ENCODE results near the gene LILRB1.
"Not testable (repeated sequence)": the region's sequence is repeated elsewhere in the genome, so short reads cannot be mapped to it uniquely, and the experiment has no call there.

Gene LILRB1

DNA sequence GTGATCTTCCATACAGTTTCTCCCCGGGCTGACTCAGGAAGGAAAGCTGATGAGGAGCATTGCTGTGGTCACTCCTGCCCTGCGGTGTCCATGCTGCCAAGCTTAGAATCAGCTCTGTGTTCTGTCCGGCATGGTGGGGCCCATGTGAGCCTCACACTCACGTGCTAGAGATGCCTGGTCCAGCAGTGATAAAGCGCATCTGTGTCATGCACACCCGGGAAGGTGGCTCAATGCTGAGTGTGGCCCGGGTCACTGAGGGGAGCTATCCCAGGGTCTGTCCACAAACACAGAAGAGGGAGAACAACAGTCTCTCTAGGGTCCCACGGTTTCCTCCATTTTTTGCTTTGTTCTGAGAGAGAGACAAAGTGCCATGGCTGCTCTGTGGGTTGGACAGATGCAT, 3.5 kb upstream of the LILRB1 start:
- DNase-seq, result no peak

DNA sequence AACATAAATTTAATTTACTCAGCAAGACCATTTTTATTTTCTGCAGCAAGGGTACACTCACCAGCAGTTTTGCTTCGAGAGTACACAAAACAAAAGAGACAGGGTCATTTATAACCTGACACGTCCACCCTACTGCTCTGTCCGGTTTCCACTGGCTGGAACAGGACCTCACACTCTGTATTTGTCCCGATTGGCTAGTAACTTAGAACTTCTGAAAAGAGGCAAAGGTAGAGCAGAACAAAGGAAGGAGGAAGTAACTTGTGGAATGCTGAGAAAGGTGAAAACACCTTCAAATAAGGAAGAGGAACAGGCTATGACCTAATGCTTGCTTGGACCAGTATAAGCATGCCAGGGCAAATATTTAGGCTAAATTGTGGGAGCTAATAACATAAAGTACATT, 2.4 kb upstream of the LILRB1 start:
- DNase-seq, result not testable (repeated sequence)

DNA sequence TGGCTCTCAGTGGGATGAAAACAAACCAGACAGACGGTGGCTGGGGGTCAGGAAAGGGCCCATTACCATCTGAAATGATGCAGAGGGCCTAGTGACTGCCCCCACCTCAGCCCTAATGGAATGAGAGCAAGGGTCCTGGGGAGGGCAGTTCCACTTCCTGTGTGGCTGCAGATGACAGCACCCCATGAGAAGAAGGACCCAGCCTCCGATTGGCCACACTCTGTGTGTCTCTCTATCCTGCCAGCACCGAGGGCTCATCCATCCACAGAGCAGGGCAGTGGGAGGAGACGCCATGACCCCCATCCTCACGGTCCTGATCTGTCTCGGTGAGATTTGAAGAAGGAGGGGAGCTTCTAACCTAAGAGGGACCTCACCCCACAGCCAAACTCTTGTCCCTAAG, 498 bp downstream of the LILRB1 start:
- DNase-seq, result no peak

DNA sequence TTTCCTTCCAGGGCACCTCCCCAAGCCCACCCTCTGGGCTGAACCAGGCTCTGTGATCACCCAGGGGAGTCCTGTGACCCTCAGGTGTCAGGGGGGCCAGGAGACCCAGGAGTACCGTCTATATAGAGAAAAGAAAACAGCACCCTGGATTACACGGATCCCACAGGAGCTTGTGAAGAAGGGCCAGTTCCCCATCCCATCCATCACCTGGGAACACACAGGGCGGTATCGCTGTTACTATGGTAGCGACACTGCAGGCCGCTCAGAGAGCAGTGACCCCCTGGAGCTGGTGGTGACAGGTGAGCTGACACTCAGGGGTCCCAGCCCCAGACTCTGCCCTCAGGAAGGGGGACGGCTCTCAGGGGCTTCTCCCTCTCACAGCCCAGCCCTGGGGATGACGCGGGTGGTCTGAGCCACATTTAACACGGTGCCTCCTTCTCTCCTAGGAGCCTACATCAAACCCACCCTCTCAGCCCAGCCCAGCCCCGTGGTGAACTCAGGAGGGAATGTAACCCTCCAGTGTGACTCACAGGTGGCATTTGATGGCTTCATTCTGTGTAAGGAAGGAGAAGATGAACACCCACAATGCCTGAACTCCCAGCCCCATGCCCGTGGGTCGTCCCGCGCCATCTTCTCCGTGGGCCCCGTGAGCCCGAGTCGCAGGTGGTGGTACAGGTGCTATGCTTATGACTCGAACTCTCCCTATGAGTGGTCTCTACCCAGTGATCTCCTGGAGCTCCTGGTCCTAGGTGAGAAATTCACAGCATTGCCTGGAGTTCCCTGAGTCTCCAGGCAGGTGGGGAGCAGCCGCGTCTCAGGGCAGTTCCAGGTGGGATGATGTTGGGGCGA, 1.4 kb downstream of the LILRB1 start:
- not testable (repeated sequence) for DNase-seq

DNA sequence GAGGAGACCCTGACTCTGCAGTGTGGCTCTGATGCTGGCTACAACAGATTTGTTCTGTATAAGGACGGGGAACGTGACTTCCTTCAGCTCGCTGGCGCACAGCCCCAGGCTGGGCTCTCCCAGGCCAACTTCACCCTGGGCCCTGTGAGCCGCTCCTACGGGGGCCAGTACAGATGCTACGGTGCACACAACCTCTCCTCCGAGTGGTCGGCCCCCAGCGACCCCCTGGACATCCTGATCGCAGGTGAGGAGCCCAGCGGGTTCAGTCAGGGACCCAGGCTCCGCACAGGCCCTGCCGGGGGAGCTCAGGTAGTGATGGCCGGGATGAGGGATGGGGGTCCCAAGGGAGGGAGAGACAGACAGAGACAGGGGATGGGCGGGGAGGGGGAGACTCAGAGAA, 2.2 kb downstream of the LILRB1 start:
- DNase-seq, result not testable (repeated sequence)

DNA sequence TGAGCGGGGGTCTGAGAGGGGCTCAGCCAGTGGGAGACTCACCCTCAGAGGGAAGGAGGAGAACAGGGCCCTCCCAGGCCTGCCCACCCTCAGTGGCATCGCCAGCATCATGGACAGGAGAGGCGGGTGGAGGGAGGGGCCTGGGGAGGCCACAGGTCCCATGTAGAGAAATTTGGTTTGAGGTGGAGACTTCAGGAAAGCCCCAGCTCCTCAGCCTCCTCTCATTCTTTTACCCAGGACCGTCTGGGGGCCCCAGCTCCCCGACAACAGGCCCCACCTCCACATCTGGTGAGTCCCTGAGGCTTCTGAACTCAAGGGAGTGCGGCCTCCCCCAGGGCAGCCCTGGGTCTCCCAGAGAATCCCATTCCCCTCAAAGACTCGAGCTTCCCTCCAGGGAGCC, 3.1 kb downstream of the LILRB1 start:
- DNase-seq, result no peak

DNA sequence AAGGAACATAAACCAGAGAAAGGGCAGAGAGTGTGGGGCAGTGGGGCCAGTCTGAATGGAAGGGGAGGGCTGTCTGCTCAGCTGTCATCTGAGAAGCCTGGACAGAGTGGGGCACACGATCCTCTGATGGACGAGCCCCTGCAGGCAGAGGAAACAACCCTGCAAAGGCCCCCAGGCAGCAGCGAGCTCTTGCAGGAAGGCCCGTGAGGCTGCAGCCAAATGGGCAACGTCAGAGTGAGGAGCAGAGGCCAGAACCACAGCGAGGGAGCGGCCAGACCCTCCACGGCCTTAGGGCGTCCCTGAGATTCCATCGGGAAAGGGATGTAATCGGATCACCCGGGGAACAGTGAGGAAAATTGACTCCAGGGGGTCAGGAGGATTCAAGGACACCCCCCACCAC, 5.8 kb downstream of the LILRB1 start:
- DNase-seq, result not testable (repeated sequence)

DNA sequence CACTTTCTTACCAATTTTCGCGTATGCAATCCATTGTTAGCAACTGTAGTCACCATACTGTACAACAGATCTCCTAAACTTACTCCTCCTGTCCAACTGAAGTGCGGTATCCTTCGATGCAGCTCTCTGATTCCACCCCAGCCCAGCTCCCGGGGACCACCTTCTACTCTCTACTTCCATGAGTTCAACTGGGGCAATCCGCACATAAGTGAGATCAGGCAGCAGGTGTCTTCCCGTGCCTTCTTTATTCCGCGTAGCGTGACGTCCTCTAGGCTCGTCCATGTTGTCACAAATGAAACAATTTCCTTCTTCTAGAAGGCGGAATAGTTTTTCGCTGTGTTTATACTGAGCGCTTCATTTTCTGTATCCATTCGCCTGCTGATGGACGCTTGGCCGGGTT, 8.4 kb downstream of the LILRB1 start:
- no peak for DNase-seq

DNA sequence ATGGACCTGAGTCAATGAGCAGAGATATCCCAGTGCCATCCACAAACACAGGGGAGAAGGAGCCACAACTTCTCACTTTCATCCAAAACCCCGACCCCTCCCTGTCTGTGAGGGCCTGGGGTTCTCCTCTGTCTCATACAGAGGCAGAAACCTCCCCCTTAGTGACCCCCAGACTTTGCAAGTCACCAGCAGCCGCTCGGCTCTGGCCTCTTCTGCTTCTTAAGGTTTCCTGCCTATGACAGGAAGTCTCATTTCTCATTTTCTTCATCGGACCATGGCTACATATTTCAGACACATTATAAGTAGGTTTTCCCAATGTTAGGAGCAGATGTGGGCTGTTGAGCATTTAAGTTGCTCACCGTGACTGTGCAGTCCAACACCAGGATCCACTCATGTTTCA, 12.7 kb downstream of the LILRB1 start:
- not testable (repeated sequence) for DNase-seq

DNA sequence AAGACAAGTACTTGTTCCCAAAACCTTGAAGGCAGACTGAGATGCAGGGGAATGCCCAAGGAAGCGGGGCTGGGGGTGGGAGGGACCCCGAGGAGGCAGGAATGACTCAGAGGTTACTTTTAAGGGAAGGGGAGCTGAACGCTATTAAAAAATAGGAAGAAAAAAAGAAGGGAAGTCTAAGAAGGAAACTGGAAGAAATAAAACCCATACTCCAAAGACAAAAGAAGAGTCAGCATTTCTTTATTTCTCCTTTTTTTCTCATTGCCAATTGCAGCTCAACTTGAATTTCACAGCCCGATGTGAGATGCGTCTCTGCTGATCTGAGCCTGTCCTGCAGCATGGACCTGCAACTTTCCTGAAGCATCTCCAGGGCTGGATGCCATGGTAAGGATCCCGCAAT, 13.3 kb downstream of the LILRB1 start:
- not testable (repeated sequence) for DNase-seq

DNA sequence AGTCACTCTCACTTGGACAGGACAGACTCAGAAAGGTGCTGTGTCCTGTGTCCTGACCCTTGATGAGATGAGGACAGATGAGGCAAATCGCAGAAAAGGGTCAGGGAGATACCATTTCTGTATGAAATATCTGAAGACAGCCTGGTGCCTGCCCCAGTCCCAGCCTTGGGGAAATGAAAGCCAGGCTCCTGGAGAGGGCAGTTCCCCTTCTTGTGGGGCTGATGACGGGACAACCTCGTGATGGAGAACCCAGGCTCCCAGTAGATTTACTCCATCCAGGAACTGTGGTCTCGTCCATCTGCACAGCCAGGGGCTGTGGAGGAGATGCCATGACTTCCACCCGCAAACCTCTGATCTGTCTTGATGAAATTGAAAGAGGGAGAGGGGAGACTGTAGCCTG, 13.8 kb downstream of the LILRB1 start:
- no peak for DNase-seq

DNA sequence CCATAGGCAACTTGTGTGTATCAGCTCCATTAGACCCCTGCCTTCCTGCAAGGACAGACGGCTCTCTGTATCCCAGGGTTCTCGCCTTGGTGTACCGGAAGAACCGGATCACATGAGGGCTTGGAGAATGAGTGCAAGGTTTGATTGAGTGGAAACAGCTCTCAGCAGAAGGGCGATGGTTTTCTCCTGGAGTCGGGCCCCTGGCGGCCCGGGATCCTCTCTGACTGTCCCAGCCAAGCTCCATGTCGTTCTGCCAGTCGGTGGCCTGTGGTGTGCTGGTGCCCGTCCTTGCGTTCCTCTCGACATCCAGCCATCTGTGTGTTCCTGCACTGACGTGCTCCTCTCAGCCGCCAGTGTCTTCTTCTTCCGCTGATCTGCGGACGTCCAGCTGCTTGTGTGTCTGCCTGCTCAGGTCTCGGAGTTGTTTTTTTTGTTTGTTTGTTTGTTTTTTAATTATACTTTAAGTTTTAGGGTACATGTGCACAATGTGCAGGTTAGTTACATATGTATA, 16.1 kb downstream of the LILRB1 start:
- DNase-seq, result no peak

DNA sequence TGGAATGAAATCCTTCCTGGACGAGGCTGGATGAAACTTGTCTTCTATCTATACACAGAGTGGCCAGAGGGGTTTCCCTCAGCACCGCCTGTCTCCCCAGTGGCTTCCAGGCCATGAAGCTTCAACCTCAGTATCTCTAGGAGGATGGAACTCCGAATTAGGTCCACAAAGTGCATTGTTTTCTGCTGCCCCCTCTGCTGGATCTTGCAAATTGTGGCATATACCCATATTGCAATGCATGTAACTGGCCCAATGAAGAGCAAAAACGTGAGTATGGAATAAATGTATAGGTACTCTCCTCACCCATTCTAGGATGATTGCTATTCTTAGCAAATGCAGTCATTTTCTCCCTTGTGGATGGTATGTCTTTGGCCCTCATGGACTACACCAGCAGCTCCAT, 17.8 kb downstream of the LILRB1 start:
- no peak for DNase-seq

DNA sequence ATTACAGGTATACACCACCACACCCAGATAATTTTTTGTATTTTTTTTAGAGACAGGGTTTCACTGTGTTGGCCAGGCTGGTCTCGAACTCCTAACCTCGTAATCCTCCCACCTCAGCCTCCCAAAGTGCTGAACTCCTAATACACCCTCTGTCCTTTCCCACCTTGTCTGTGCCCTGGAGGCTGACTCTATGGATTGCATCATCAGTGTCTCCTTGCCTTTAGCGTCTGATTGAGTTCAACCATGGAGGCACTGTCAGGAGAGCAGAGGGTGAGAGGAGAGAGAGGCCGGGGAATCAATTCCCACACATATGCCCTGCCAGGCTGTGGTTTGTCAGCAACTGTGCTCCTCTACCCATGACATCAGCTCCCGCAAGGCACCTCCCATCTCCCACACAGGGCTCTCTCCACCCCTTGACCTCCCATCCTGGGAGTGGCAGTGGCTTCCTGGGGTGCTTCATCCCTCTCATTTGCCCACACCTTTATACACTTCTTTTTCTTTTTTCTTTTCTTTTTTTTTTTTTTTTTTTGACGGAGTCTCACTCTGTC, 19.9 kb downstream of the LILRB1 start:
- DNase-seq, result no peak

DNA sequence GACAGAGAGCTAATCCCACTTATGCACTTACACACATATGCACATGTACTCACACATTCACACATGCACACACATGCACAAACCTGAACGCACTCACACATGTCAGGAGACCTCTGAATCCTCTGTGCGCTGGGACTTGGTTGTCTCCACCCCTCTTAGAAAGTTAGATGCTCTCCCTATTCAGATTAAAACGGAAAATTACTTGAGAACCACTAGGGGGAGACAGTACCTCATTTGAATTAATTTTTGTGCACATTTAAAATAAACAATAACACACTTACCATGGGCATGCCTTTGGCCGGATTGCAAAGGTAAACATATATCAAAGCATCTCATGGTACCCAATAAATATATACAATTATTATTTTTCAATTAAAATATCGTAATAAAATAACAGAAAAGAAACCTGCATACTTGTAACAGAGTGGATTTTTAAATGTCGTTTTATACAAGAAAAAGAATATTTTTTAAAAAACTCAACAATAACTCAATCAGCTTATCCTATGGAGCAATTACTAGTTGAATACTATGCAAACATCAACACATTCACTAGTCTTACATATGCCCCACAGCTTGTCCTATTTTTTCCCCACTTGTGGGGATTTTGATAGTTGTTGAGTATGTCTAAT, 23.0 kb downstream of the LILRB1 start:
- DNase-seq, result peak; percentile 25

DNA sequence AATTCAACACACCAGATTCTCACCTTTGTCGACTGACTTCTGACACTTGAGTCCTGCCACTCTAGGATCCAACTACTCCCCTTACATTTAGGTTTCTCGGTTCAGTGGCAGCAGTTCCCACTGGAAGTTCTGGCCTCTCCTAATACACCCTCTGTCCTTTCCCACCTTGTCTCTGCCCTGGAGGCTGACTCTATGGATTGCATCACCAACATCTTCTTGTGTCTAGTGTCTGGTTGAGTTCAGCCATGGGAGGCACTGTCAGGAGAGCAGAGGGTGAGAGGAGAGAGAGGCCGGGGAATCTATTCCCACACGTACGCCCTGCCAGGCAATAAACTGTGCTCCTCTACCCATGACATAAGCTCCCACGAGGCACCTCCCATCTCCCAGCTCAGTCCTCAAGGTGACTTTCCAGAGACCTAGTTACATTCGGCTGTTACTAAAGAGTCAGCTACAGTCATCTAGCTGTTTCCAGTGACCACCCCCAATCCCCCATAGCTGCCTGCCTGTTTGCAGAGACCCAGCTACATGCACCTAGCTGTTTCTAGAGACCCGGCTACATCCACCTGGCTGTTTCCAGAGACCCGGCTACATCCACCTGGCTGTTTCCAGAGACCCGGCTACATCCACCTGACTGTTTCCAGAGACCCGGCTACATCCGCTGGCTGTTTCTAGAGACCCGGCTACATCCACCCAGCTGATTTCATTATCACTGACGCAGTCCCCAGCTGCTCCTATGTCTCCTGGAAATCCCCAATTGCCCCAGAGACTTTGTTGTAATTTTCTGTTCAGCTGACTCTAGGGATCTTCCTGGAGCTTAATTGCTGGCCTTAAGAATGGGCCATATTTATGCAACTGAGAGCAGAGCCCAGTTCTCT, 24.4 kb downstream of the LILRB1 start:
- DNase-seq, result no peak

DNA sequence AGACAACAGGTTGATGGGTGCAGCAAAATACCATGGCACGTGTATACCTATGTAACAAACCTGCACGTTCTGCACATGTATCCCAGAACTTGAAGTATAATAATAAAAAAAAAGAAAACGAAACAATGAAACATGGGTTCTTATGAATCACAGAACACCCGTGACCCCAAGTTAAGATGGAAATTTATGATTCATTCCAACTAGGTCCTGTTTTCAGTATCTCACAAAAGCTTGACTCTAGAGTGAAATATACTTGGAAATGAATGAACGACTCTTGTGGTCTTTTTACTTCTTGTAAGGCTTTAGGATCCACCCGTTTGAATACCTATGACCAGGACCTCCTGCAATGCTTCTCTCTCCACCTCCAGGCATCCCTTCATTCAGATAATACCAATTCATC, 29.0 kb downstream of the LILRB1 start:
- no peak for DNase-seq

DNA sequence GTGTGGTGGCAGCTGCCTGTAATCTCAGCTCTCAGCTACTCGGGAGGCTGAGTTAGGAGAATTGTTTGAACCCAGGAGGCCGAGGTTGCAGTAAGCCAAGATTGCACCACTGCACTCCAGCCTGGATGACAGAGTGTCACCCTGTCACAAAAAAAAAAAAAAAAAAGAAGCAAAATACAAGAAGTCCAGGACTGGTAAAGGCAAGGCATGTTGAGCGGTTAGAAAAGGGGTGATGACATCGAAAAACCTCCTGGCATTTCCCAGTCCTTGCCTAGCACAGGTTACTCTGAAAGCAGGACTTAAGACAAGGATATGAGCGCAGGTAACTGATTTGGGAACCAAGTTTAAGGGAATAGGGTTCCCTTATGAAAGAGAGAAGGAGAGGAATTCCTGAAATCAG, 30.0 kb downstream of the LILRB1 start:
- no peak for DNase-seq

DNA sequence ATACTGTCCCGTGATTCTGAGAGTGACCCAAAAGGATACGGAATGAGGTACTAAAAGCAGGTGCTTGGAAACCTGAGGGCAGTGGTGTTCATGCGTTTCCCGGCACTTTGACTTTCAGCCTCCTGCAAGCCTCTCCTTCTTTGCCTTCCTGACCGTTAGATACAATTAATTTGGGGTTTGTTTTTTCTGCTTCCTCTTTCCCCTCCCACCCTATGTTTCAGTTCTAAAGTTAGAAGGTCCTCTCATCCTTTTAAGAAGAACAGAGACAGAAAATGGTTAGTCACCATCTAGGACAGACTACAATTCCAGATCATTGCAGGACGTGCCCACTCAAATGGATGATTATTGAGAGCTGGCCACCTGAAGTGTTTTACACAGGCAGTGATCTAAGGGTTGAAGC, 30.7 kb downstream of the LILRB1 start:
- DNase-seq, result no peak

DNA sequence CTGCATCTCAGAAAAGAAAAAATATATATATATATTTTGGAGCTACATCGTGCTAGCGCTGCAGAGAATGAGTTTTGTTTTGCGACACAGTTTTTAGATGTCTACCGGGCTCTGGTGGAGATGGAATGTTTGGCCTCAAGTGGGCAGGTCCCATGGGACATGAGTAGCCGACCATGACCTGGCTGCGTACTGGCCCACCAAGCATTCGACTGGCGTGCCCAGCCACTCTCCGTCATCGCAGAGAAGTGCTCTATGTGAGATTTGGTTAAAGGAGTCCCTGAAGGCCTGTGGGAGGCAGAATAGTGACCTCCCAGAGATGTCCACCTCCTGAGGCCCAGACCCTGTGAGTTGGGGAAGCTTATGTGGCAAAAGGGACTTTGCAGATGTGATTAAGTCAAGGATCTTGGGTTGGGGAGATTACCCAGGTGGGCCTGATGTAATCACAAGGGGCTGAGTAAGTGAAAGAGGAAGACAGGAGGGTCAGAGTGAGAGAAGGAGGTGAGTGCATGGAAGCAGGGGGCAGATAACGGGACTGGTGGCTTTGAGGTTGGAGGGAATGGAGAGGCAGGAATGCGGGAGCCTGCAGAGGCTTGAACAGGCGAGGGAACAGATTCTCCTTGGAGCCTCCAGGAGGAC, 31.7 kb downstream of the LILRB1 start:
- no peak for DNase-seq

DNA sequence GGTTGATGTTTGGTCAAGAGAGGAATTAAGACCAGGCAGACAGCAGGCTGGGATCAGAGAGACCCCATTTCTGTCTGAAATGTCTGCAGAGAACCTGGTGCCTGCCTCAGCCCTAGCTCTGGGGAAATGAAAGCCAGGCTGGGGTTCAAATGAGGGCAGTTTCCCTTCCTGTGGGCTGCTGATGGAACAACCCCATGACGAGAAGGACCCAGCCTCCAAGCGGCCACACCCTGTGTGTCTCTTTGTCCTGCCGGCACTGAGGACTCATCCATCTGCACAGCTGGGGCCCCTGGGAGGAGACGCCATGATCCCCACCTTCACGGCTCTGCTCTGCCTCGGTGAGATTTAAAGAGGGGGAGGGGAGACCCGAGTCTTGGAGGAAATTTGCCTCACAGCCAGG, 32.4 kb downstream of the LILRB1 start, which contains the start of gene LILRB4:
Gene LILRB4 (plus strand): TSS at position 256 of the 400 bp plus-strand sequence. CDS start 49 bp downstream, at position 305.
- DNase-seq, result no peak

DNA sequence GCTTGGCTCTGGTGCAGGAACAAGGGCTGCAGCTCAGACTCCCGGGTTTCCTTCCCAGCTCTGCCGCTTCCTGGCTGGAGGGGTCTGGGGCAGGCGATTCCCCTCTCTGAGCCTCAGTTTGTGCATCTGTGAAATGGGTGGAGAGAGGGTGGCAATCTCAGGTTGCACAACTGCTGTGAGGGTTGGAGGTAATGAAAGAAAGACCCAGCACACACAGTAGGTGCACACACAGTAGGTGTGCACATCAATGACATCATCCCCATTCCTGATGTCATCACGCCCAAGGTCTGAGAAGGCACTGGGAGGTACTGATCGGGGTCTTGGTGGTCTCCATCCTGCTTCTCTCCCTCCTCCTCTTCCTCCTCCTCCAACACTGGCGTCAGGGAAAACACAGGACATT, 35.2 kb downstream of the LILRB1 start:
- no peak for DNase-seq
